T-cell (primary cell): Measurements from ENCODE around the gene GLIS2. TPM values are rescaled to one million over a fixed set of nuclear protein-coding genes. Genes with fewer than 3 reads are reported as not detected.
A peak's percentile ranks its signal among the peaks of the same experiment; 100 is the strongest.

Experiments
- ATAC-seq, 4 experiments: fragments of 200-7000 bp in 3 of 4; fragments of 150-1000 bp in 1 of 4; cut with Tn5 transposase; replicated peaks in 1 of 4; 1 replicate in 3 of 4; 2 replicates in 1 of 4; pipeline ENCODE4 v1.10.0; 2021; ENCODE audit warnings: moderate library complexity in 3 of 4, mild to moderate bottlenecking in 2 of 4, moderate number of reproducible peaks in 1 of 4
- CTCF ChIA-PET, 2 donors: fragments of 300-600 bp; sonication (Branson Sonifier 250); formaldehyde crosslinking; loops; one replicate each; lab custom pipeline; 2022; ENCODE audit warnings: antibody characterized with exemption in 2 of 2; lab: Charles Lee
- POLR2A ChIA-PET, 2 donors: fragments of 300-600 bp; sonication (Branson Sonifier 250); formaldehyde crosslinking; loops; one replicate each; lab custom pipeline; 2022; ENCODE audit warnings: antibody characterized with exemption in 2 of 2; lab: Charles Lee
- DNase-seq, 35 experiments: peaks; one replicate each; pipeline versions ENCODE4 v3.0.0 to v3.0.0-alpha.2; 2013 to 2023
- H3K27ac ChIP-seq: one replicate; pipeline ENCODE4 v1.5.1; 2013; ENCODE audit warnings: low read length
- H3K27me3 ChIP-seq, 2 experiments: replicated peaks in 1 of 2; 1 replicate in 1 of 2; 2 replicates in 1 of 2; pipeline versions ENCODE4 v1.6.1 to v1.7.0; 2013; ENCODE audit warnings: low read length in 1 of 2, mixed read lengths in 1 of 2; ENCODE audit not compliant: control insufficient read depth in 2 of 2, insufficient read depth in 2 of 2; ENCODE audit errors: extremely low read depth in 1 of 2
- H3K36me3 ChIP-seq, 2 donors: 1 replicate in 1 of 2; 2 replicates in 1 of 2; pipeline versions ENCODE4 v1.6.1 to v1.7.0; 2013; ENCODE audit warnings: low read length in 1 of 2; ENCODE audit not compliant: control insufficient read depth in 2 of 2, insufficient read depth in 1 of 2; ENCODE audit errors: extremely low read depth in 1 of 2
- H3K4me1 ChIP-seq, 2 experiments: 1 replicate in 1 of 2; 2 replicates in 1 of 2; pipeline versions ENCODE4 v1.6.1 to v1.7.0; 2013; ENCODE audit warnings: low read length in 2 of 2, mixed read lengths in 1 of 2; ENCODE audit not compliant: insufficient read depth in 2 of 2, control insufficient read depth in 1 of 2; ENCODE audit errors: extremely low read depth in 1 of 2
- H3K4me3 ChIP-seq, 2 donors: 1 replicate in 1 of 2; 2 replicates in 1 of 2; pipeline versions ENCODE4 v1.5.1 to v1.7.0; 2013; ENCODE audit warnings: mild to moderate bottlenecking in 2 of 2, low read length in 1 of 2, moderate library complexity in 1 of 2; ENCODE audit not compliant: control insufficient read depth in 1 of 2; ENCODE audit errors: extremely low read depth in 1 of 2
- H3K9me3 ChIP-seq: 2 replicates; pipeline ENCODE4 v1.7.0; 2013
- H3K27ac Mint-ChIP-seq, 2 donors: one replicate each; pipeline ENCODE4 v1.8.0; 2020 to 2021; ENCODE audit warnings: mild to moderate bottlenecking in 2 of 2, mixed read lengths in 2 of 2
- H3K27me3 Mint-ChIP-seq, 2 donors: one replicate each; pipeline ENCODE4 v1.8.0; 2021 to 2022; ENCODE audit warnings: mixed read lengths in 2 of 2
- H3K36me3 Mint-ChIP-seq: one replicate; pipeline ENCODE4 v1.8.0; 2021; ENCODE audit warnings: mixed read lengths
- H3K4me1 Mint-ChIP-seq, 3 donors: one replicate each; pipeline ENCODE4 v1.8.0; 2020 to 2022; ENCODE audit warnings: mixed read lengths in 3 of 3, mild to moderate bottlenecking in 1 of 3
- H3K4me3 Mint-ChIP-seq, 3 donors: one replicate each; pipeline ENCODE4 v1.8.0; 2020 to 2022; ENCODE audit warnings: mild to moderate bottlenecking in 3 of 3, mixed read lengths in 3 of 3, moderate library complexity in 3 of 3
- H3K9me3 Mint-ChIP-seq, 3 donors: one replicate each; pipeline ENCODE4 v1.8.0; 2020 to 2022; ENCODE audit warnings: mixed read lengths in 3 of 3
- WGBS: methylation state at CpG from one replicate; pipeline ENCODE4 v1.1.5; 2013; ENCODE audit warnings: missing lambda C conversion rate; ENCODE audit not compliant: insufficient coverage; 5-methylcytosine and 5-hydroxymethylcytosine counted together
- total RNA-seq, 35 experiments: library from RNA in 6 of 35; stranded (reverse) in 6 of 35; fragments of 120-200 nt in 1 of 35; gene quantifications; one replicate each; pipeline versions ENCODE4 v1.2.1 to v1.2.4 and lab custom pipeline; 2013 to 2026

Gene GLIS2
- total RNA-seq, 5 donors from 2014 or later (not counting 1 experiment from before 2014, with no cell fraction given) = 0.18 to 0.20 (median 0.19) TPM; not detected in 2

DNA sequence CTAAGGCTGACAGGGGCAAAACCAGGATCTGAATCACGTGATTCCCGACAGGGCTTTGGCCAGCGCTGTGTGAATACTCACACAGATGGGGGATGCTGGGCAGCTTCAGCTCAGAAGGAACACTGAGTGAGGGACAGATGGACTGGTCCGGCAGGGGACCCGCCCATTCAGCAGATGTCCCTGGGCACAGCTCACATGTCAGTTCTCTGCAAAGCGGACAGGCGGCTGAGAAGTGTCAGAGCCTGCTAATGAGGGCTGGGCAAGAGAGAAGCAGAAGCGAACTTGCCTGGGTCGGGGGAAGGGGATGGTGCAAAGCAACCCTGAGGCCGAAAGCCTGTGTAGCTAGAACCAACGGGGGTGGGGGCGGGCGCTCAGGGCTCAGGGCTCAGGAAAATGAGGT lies 11.9 kb upstream of the GLIS2 start:
- POLR2A ChIA-PET = interaction anchor here in 1 of 2 donors (0.5 kb wide), 1 partner anchor 559 kb away, joined by 4 read pairs; no protein-coding TSS in a partner anchor
- Mint-ChIP-seq H3K4me3 (no peak overlapping the region), H3K9me3 (no peaks in the 10 kb centered on the region), H3K27ac (no peak overlapping the region), H3K27me3 (no peaks in the 10 kb centered on the region), H3K4me1 (peaks cover 23 to 31% (median 23%) of the 10 kb centered on the region in 3 donors), H3K36me3 (peaks cover 3% of the 10 kb centered on the region)
- Histone ChIP-seq H3K4me3 (no peak overlapping the region), H3K27ac (no peak overlapping the region), H3K27me3 (no peaks in the 10 kb centered on the region), H3K9me3 (no peaks in the 10 kb centered on the region), H3K36me3 (peaks cover 0 to 5% of the 10 kb centered on the region in 2 donors), H3K4me1 (peaks cover 7 to 29% of the 10 kb centered on the region in 2 experiments)
- DNase-seq (no peak), ATAC-seq (no peak)
- WGBS = 95% methylated on average over 13 of the region's 13 CpGs
- CTCF ChIA-PET = no interaction called here

DNA sequence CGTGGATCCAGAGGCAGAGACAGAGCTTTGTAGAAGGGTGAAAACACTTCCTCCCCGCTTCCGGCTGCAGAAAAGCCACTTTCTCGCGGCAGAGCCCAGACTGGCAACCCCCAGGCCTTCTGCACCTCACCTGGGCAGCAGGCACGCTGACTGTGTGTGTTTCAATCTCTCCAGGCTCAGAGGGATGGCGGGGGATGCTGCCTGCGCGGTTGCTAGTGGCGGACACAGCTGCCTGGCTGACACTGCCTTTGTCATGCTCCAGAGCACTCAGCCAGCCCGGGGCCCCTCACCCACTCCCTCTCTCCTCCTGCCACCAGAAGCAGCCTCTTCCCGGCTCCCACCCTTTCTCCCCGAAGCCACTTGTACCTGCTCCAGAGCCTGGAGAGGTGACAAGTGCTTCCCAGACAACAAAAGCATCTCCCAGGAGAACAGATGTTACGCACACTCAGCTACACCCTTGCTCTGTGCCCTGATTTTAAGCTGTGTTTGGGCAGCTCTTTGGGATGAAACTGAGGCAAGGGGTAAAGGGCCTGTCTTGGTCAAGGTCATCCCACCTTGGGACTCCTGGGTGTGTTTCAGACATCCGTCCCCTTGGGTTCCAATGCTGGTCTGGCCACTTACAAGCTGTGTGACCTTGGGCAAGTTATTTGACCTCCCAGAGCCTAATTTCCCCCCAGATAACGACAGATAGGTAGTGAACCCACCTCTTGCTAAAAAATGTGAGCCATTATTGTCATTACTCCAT lies 9.2 kb upstream of the GLIS2 start:
- Mint-ChIP-seq H3K36me3 (no peaks in the 10 kb centered on the region), H3K4me3 (peak overlapping the region; percentile 83 to 91 (median 86)), H3K4me1 (peaks cover 21 to 28% (median 21%) of the 10 kb centered on the region in 3 donors), H3K9me3 (no peaks in the 10 kb centered on the region), H3K27ac (peak overlapping the region; percentile 92 to 95), H3K27me3 (no peaks in the 10 kb centered on the region)
- Histone ChIP-seq H3K27ac (peak overlapping the region; percentile 91), H3K9me3 (no peaks in the 10 kb centered on the region), H3K4me3 (peak overlapping the region; percentile 59 to 81), H3K4me1 (peaks cover 6 to 35% of the 10 kb centered on the region in 2 experiments), H3K27me3 (no peaks in the 10 kb centered on the region), H3K36me3 (peaks cover 0 to 5% of the 10 kb centered on the region in 2 donors)
- WGBS = 17% methylated on average over 14 of the region's 16 CpGs
- peak in 34 of 35 experiments; percentile 19 to 73 (median 52) for DNase-seq
- POLR2A ChIA-PET = interaction anchor here (0.5 to 0.7 kb wide), 2 partner anchors 21 to 339 kb away, joined by 3 read pairs; no protein-coding TSS in a partner anchor
- CTCF ChIA-PET = no interaction called here
- ATAC-seq = peak in 2 of 4 experiments; percentile 11 to 14

DNA sequence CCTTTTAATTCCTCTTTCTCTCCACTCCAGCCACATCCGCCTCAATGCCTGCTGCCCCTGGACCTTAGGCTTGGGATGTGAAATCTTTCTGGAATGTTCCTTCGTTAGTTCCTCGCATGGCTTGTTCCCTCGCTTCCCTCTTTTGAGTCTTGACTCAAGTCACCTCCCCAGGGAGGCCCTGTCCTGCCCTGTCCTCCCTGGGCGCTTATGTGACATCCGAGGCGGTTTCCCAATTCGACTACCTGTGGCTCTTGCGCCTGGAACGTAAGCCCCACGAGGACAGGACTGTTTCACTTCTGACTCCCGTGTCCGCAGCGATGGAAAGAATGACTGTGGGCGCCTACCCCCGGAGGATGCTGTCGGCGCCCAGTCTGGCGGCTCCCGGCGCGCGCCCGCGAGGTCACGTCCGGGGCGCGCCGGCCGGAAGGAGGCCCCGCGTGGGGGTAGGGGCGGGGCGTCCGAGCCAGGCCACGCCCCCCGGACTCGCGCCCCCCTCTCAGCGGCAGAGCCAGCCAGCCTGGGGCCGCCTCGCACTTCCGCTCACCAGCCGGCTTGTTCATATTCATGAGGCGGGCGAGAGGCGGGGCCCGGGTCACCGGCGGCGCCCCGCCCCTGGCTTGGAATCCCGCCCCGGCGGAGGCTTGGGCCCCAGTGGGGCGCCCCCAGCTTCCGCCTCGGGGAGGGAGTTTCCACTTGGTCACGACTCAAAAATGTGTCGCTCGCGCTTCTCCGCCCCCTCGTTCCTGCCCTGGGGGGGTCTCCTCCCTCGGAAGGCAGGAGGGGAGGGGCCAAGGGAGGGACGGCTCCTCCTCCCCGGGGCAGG lies 8.4 kb upstream of the GLIS2 start:
- H3K27me3 ChIP-seq = peaks cover 0 to 7% of the 10 kb centered on the region in 2 experiments
- CTCF ChIA-PET = interaction anchor here in 1 of 2 donors (0.7 to 1.8 kb wide), 2 partner anchors 12 to 53 kb away, joined by 5 to 10 read pairs; no protein-coding TSS in a partner anchor
- peaks cover 21 to 28% (median 21%) of the 10 kb centered on the region in 3 donors for H3K4me1 Mint-ChIP-seq
- H3K27ac Mint-ChIP-seq = peak overlapping the region; percentile 92 to 95
- H3K9me3 Mint-ChIP-seq = no peaks in the 10 kb centered on the region
- peaks cover 0 to 5% of the 10 kb centered on the region in 2 donors for H3K36me3 ChIP-seq
- ATAC-seq = peak; percentile 91 to 95 (median 92)
- peak overlapping the region; percentile 93 for H3K27ac ChIP-seq
- H3K9me3 ChIP-seq = no peaks in the 10 kb centered on the region
- peak overlapping the region; percentile 75 to 81 for H3K4me3 ChIP-seq
- no peaks in the 10 kb centered on the region for H3K36me3 Mint-ChIP-seq
- peak; percentile 91 to 99 (median 97) for DNase-seq
- H3K4me1 ChIP-seq = peaks cover 6 to 35% of the 10 kb centered on the region in 2 experiments
- POLR2A ChIA-PET = interaction anchor here (0.6 to 1.0 kb wide), 2 partner anchors 20 to 170 kb away, joined by 3 to 8 read pairs; no protein-coding TSS in a partner anchor
- WGBS = 3% methylated on average over 48 of the region's 68 CpGs
- peak overlapping the region; percentile 83 to 91 (median 86) for H3K4me3 Mint-ChIP-seq
- no peaks in the 10 kb centered on the region for H3K27me3 Mint-ChIP-seq

DNA sequence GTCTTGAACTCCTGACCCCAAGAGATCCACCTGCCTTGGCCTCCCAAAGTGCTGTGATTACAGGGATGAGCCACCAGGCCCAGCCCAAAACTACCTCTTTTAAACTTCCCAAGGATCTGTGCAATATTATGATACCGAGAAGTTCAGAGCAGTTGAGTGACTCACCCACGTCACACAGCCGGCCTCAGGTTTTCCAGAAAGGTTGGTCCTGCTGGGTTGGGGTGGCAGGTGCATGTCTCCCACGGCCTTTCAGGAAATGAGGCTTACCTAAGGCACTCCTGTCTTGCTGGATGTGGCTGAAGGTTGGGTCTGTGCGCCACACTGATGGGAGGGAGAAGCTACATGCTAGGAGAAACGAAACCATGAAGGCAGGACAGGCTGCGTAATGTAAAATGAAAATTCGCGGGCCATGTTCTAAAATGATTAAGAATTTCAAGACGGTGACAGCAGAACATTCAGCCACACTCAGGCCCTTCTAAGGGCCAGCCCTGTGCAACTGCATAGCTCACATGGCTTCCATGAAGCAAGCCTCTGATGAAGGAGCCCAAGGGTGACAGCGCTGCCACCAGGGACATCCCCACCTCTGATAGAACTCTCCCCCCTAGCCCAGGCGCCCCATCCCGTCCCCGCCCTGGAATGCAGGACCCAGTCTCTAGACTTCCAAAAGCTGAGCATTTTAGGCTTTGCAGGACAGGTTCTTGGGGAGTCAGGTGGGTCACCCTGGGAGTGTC lies 6.6 kb upstream of the GLIS2 start:
- no peaks in the 10 kb centered on the region for H3K9me3 ChIP-seq
- no peaks in the 10 kb centered on the region for H3K36me3 ChIP-seq
- H3K4me1 ChIP-seq = peaks cover 6 to 44% of the 10 kb centered on the region in 2 experiments
- Mint-ChIP-seq H3K36me3 (no peaks in the 10 kb centered on the region), H3K27ac (peak overlapping the region; percentile 67 to 71), H3K4me1 (peaks cover 25 to 29% (median 26%) of the 10 kb centered on the region in 3 donors), H3K4me3 (peak overlapping the region in 2 of 3 donors; percentile 83 to 85), H3K9me3 (no peaks in the 10 kb centered on the region), H3K27me3 (peaks cover 3% of the 10 kb centered on the region in 2 donors)
- WGBS = 94% methylated on average over 10 of the region's 14 CpGs
- ATAC-seq (no peak), DNase-seq (no peak)
- peaks cover 3 to 26% of the 10 kb centered on the region in 2 experiments for H3K27me3 ChIP-seq
- H3K27ac ChIP-seq = peak overlapping the region; percentile 6
- CTCF ChIA-PET = interaction anchor here (0.5 to 1.8 kb wide), 6 partner anchors 14 to 900 kb away, joined by 3 to 10 read pairs (median 5); no protein-coding TSS in a partner anchor
- no peak overlapping the region for H3K4me3 ChIP-seq
- POLR2A ChIA-PET = interaction anchor here in 1 of 2 donors (0.6 kb wide), 1 partner anchor 42 kb away, joined by 3 read pairs; the partner anchor contains the start of gene PAM16

DNA sequence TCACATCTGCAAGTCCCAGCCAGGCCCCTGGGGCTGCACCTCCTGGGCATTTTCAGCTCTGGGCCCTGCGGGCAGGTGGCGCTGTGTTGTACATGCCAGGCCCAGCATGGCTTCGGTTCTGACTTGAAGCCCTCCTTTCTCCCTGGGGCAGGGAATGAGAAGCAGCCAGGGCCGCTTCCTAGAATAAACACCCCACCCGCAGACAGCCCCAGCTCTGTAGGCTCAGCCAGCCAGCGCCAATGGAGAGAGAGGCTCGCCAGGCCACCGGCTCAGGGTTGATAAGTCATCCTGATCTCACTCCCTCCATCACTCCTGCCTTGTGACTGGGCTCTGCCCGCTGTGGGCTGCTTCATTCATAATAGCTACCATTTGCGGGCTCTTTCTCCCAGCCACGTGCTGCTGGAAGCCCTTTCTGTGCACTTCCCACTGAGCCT lies 6.0 kb upstream of the GLIS2 start:
- no peak overlapping the region for H3K4me3 ChIP-seq
- peaks cover 7 to 31% of the 10 kb centered on the region in 2 experiments for H3K27me3 ChIP-seq
- peaks cover 6 to 49% of the 10 kb centered on the region in 2 experiments for H3K4me1 ChIP-seq
- ChIA-PET POLR2A (interaction anchor here in 1 of 2 donors (0.6 kb wide), 1 partner anchor 41 kb away, joined by 3 read pairs; the partner anchor contains the start of gene PAM16), CTCF (interaction anchor here (0.5 to 1.5 kb wide), 3 partner anchors 13 to 443 kb away, joined by 3 to 6 read pairs (median 4); no protein-coding TSS in a partner anchor)
- H3K4me3 Mint-ChIP-seq = peak overlapping the region in 1 of 3 donors; percentile 85
- H3K36me3 Mint-ChIP-seq = no peaks in the 10 kb centered on the region
- H3K27ac Mint-ChIP-seq = no peak overlapping the region
- DNase-seq (peak; percentile 23 to 72 (median 49)), ATAC-seq (no peak)
- H3K9me3 Mint-ChIP-seq = no peaks in the 10 kb centered on the region
- WGBS = 64% methylated on average over 8 of the region's 11 CpGs
- no peak overlapping the region for H3K27ac ChIP-seq
- H3K9me3 ChIP-seq = no peaks in the 10 kb centered on the region
- peaks cover 9% of the 10 kb centered on the region in 2 donors for H3K27me3 Mint-ChIP-seq
- H3K36me3 ChIP-seq = no peaks in the 10 kb centered on the region
- H3K4me1 Mint-ChIP-seq = peaks cover 31 to 35% (median 32%) of the 10 kb centered on the region in 3 donors
